ENCODE results near the gene WBP4.

GRCh38 chr13:41130356-41130755 is 69.0 kb downstream of the WBP4 start:
- TF ChIP-seq CTCF (IDR thresholded peaks at IDR 0.05; ENCODE audit: low read depth, low read length) = no peak
- TF ChIP-seq POLR2A (IDR thresholded peaks at IDR 0.05; ENCODE audit: extremely low read depth, insufficient read length) = no peak
- TF ChIP-seq, protein P1, sequence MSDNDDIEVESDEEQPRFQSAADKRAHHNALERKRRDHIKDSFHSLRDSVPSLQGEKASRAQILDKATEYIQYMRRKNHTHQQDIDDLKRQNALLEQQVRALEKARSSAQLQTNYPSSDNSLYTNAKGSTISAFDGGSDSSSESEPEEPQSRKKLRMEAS (IDR thresholded peaks at IDR 0.05; ENCODE audit: low read depth, low read length) = no peak
- no peak for TF ChIP-seq MYC (IDR thresholded peaks at IDR 0.05; ENCODE audit: low read depth, low read length)
